Endothelial cell of umbilical vein (primary cell): ENCODE results near the gene SKIL. TPM values are rescaled to one million over a fixed set of nuclear protein-coding genes. Genes with fewer than 3 reads are reported as not detected.

Experiments
- BruUV-seq: library from RNA; stranded (reverse); fragments of 400-500 nt; replicated peaks from 2 replicates; lab custom pipeline; 2021; lab: Mats Ljungman, UMichigan
- CTCF ChIA-PET: fragments of 300-600, 350-600 bp; sonication (Branson Sonifier 250); formaldehyde crosslinking; loops from one replicate; lab custom pipeline; 2021; ENCODE audit warnings: antibody characterized with exemption, inconsistent platforms; lab: Charles Lee
- POLR2A ChIA-PET: fragments of 300-600, 350-600 bp; sonication (Branson Sonifier 250); formaldehyde crosslinking; loops from one replicate; lab custom pipeline; 2021; ENCODE audit warnings: antibody characterized with exemption, inconsistent platforms; lab: Charles Lee
- DNase-seq: peaks from one replicate; pipeline ENCODE4 v3.0.0-alpha.2; 2011; ENCODE audit warnings: low read depth, low spot score
- FAIRE-seq: peaks from 2 replicates; lab custom pipeline; 2011; peaks lifted over from hg19 to GRCh38; lab: Jason Lieb, UNC
- H2AFZ ChIP-seq: 2 replicates; pipeline ENCODE4 v1.6.0; 2012; ENCODE audit warnings: low read depth, low read length, control low read depth, inconsistent platforms
- H3K27ac ChIP-seq: 2 replicates; pipeline ENCODE4 v1.5.1; 2011; ENCODE audit warnings: low read depth, mild to moderate bottlenecking, control low read depth, low read length, moderate library complexity; ENCODE audit not compliant: insufficient read depth
- H3K27me3 ChIP-seq, 2 experiments: 2 replicates each; pipeline versions ENCODE4 v1.6.0 to v1.6.1; 2011; ENCODE audit warnings: low read length in 2 of 2, mixed read lengths in 1 of 2; ENCODE audit not compliant: control insufficient read depth in 2 of 2, insufficient read depth in 2 of 2
- H3K36me3 ChIP-seq, 2 experiments: 2 replicates in 1 of 2; 3 replicates in 1 of 2; pipeline ENCODE4 v1.5.1; 2011; ENCODE audit warnings: low read length in 2 of 2, mild to moderate bottlenecking in 1 of 2, moderate library complexity in 1 of 2; ENCODE audit not compliant: control insufficient read depth in 2 of 2, insufficient read depth in 2 of 2; ENCODE audit errors: extremely low read depth in 1 of 2
- H3K4me1 ChIP-seq: 3 replicates; pipeline ENCODE4 v1.5.1; 2011; ENCODE audit warnings: mild to moderate bottlenecking, low read length; ENCODE audit not compliant: control insufficient read depth, insufficient read depth; ENCODE audit errors: extremely low read depth
- H3K4me2 ChIP-seq: 2 replicates; pipeline ENCODE4 v1.6.1; 2011; ENCODE audit warnings: low read length, control low read depth, mixed read lengths; ENCODE audit not compliant: insufficient read depth
- H3K4me3 ChIP-seq, 3 experiments: fragments of 200-600 bp in 1 of 3; sonication (generic), shearing (Covaris generic) in 1 of 3; replicated peaks in 1 of 3; 2 replicates each; pipeline ENCODE4 v1.5.1; 2011 to 2016; ENCODE audit warnings: control low read depth in 3 of 3, low read length in 3 of 3, mild to moderate bottlenecking in 2 of 3, inconsistent platforms in 1 of 3, low read depth in 1 of 3, moderate library complexity in 1 of 3; ENCODE audit not compliant: insufficient read depth in 1 of 3
- H3K79me2 ChIP-seq: 2 replicates; pipeline ENCODE4 v1.6.0; 2012; ENCODE audit warnings: low read length, inconsistent platforms; ENCODE audit not compliant: control insufficient read depth, insufficient read depth
- H3K9ac ChIP-seq: replicated peaks from 2 replicates; pipeline ENCODE3; 2011; ENCODE audit warnings: low read length, control low read depth; ENCODE audit not compliant: insufficient read depth; ENCODE audit errors: extremely low read depth
- H3K9me1 ChIP-seq: replicated peaks from 3 replicates; pipeline ENCODE4 v1.6.0; 2011; ENCODE audit warnings: mild to moderate bottlenecking, low read length; ENCODE audit not compliant: control insufficient read depth, insufficient read depth; ENCODE audit errors: extremely low read depth
- H3K9me3 ChIP-seq: replicated peaks from 2 replicates; pipeline ENCODE4 v1.5.1; 2012; ENCODE audit warnings: low read length, inconsistent platforms; ENCODE audit not compliant: control insufficient read depth, insufficient read depth
- H4K20me1 ChIP-seq: replicated peaks from 2 replicates; pipeline ENCODE3; 2011; ENCODE audit warnings: mild to moderate bottlenecking, low read length; ENCODE audit not compliant: control insufficient read depth, insufficient read depth; ENCODE audit errors: extremely low read depth
- EZH2 ChIP-seq: IDR thresholded peaks from 2 replicates; pipeline ENCODE4 v1.6.1; 2012; ENCODE audit warnings: borderline replicate concordance, low read depth, mild to moderate bottlenecking, moderate library complexity, low read length, inconsistent platforms; ENCODE audit not compliant: severe bottlenecking
- FOS ChIP-seq: IDR thresholded peaks from 2 replicates; pipeline ENCODE4 v1.6.1; 2011; ENCODE audit warnings: mild to moderate bottlenecking, low read length, moderate library complexity, borderline replicate concordance; ENCODE audit not compliant: insufficient read depth
- GATA2 ChIP-seq: IDR thresholded peaks from 2 replicates; pipeline ENCODE4 v1.7.0; 2011; ENCODE audit warnings: low read depth, mild to moderate bottlenecking, moderate library complexity, mixed read lengths, low read length; ENCODE audit not compliant: insufficient read length, insufficient read depth
- JUN ChIP-seq: IDR thresholded peaks from 2 replicates; pipeline ENCODE4 v1.6.1; 2011; ENCODE audit warnings: borderline replicate concordance, low read depth; ENCODE audit not compliant: insufficient read length, insufficient read depth
- MAX ChIP-seq: IDR thresholded peaks from 2 replicates; pipeline ENCODE4 v1.6.1; 2011; ENCODE audit not compliant: insufficient read depth, insufficient read length
- MYC ChIP-seq: IDR thresholded peaks from one replicate; pipeline ENCODE4 v1.6.1; 2011; ENCODE audit warnings: mild to moderate bottlenecking, low read depth, low read length
- POLR2A ChIP-seq: IDR thresholded peaks from 2 replicates; pipeline ENCODE4 v1.6.1; 2012; ENCODE audit warnings: low read depth, mild to moderate bottlenecking, control low read depth, low read length
- POLR2AphosphoS5 ChIP-seq: IDR thresholded peaks from 2 replicates; pipeline ENCODE4 v1.6.1; 2012; ENCODE audit warnings: low read depth, mild to moderate bottlenecking, control low read depth, low read length, moderate library complexity; ENCODE audit not compliant: insufficient read depth
- dilution Hi-C: fragments of 300-500 bp; cut with MboI; formaldehyde crosslinking; loops from one replicate; pipeline ENCODE4 v1.15.0; 2019; ENCODE audit warnings: low sequenced_read_pairs; ENCODE audit not compliant: extremely low pct_ligation_motif_present
- intact Hi-C: fragments of 100-400 bp; cut with micrococcal nuclease; formaldehyde crosslinking; loops from one replicate; pipeline ENCODE4 v1.10.0; 2022
- polyA plus RNA-seq, 4 experiments: library from polyadenylated mRNA; depleted of rRNA in 3 of 4; stranded (reverse) in 3 of 4; unstranded in 1 of 4; fragments of >200 nt; gene quantifications; 2 replicates each; pipeline versions ENCODE4 v1.2.1 to v1.2.3, GENCODE V29; 2011 to 2012; ENCODE audit warnings: missing spikeins in 1 of 4
- total RNA-seq: library from RNA; stranded (reverse); gene quantifications from 2 replicates; pipeline ENCODE4 v1.2.3, GENCODE V29; 2021
- TF ChIP-seq, protein P1 (sequence below), 2 donors: IDR thresholded peaks; 1 replicate in 1 of 2; 2 replicates in 1 of 2; pipeline ENCODE4 v1.5.1; 2011; ENCODE audit warnings: low read length in 2 of 2, mild to moderate bottlenecking in 2 of 2, moderate library complexity in 2 of 2, control low read depth in 1 of 2, inconsistent platforms in 1 of 2, low read depth in 1 of 2; ENCODE audit not compliant: insufficient read depth in 1 of 2; ENCODE audit errors: extremely low read depth in 1 of 2

The SKIL gene
- total and polyA plus RNA-seq, 2 donors (not counting 3 experiments of a cell fraction or from before 2014, with no cell fraction given): 18.4 to 135 TPM

DNA sequence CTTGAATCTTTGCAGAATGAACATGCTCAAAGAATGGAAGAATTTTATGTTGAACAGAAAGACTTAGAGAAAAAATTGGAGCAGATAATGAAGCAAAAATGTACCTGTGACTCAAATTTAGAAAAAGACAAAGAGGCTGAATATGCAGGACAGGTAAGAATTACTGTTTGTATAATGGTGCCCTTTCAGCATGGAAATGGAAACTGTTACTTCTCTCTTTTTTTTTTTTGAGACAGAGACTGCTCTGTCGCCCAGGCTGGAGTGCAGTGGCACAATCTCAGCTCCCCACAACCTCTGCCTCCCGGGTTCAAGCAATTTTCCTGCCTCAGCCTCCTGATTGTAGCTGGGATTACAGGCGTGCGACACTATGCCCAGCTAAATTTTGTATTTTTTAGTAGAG, 33.6 kb downstream of the SKIL start:
- no peak overlapping the region for H3K27ac ChIP-seq
- H3K27me3 ChIP-seq: no peaks in the 10 kb centered on the region
- BruUV-seq: no TSS peak
- dilution Hi-C loops: no loop called here
- no peak overlapping the region for H3K4me3 ChIP-seq
- H3K36me3 ChIP-seq: peaks cover 15 to 35% of the 10 kb centered on the region in 2 experiments
- no peak for FAIRE-seq
- H4K20me1 ChIP-seq: peaks cover 6% of the 10 kb centered on the region
- no peaks in the 10 kb centered on the region for H3K4me1 ChIP-seq
- DNase-seq: no peak
- no peak for TF ChIP-seq EZH2
- no peak for TF ChIP-seq MYC
- no peak for TF ChIP-seq POLR2AphosphoS5
- no peak for TF ChIP-seq FOS
- TF ChIP-seq MAX: no peak
- TF ChIP-seq GATA2: no peak
- no peak for TF ChIP-seq POLR2A
- TF ChIP-seq, protein P1, sequence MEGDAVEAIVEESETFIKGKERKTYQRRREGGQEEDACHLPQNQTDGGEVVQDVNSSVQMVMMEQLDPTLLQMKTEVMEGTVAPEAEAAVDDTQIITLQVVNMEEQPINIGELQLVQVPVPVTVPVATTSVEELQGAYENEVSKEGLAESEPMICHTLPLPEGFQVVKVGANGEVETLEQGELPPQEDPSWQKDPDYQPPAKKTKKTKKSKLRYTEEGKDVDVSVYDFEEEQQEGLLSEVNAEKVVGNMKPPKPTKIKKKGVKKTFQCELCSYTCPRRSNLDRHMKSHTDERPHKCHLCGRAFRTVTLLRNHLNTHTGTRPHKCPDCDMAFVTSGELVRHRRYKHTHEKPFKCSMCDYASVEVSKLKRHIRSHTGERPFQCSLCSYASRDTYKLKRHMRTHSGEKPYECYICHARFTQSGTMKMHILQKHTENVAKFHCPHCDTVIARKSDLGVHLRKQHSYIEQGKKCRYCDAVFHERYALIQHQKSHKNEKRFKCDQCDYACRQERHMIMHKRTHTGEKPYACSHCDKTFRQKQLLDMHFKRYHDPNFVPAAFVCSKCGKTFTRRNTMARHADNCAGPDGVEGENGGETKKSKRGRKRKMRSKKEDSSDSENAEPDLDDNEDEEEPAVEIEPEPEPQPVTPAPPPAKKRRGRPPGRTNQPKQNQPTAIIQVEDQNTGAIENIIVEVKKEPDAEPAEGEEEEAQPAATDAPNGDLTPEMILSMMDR (IDR thresholded peaks at IDR 0.05; ENCODE audit: extremely low read depth in 1 of 2, insufficient read depth in 1 of 2, low read depth in 1 of 2, low read length in 2 of 2): no peak
- no peak for TF ChIP-seq JUN
- ChIA-PET POLR2A (no interaction called here), CTCF (interaction anchor here (1.0 to 1.9 kb wide), 4 partner anchors 22 to 421 kb away, joined by 3 to 6 read pairs (median 4); no protein-coding TSS in a partner anchor)
- intact Hi-C loops: no loop called here
- no peak overlapping the region for H3K9ac ChIP-seq
- H3K9me3 ChIP-seq: no peaks in the 10 kb centered on the region
- H2AFZ ChIP-seq: no peak overlapping the region
- H3K4me2 ChIP-seq: no peak overlapping the region
- H3K9me1 ChIP-seq: peaks cover 2% of the 10 kb centered on the region
- peaks cover 53% of the 10 kb centered on the region for H3K79me2 ChIP-seq
